Natural killer cell (primary cell): ENCODE measurements around the gene PPP6R1. TPM values are rescaled to one million over a fixed set of nuclear protein-coding genes. Genes with fewer than 3 reads are reported as not detected.

Experiments used
- ATAC-seq, 3 donors: fragments of 150-1000 bp in 2 of 3; fragments of 200-7000 bp in 1 of 3; cut with Tn5 transposase; 1 replicate in 1 of 3; 2 replicates in 2 of 3; pipeline ENCODE4 v1.10.0; 2021; ENCODE audit warnings: mild to moderate bottlenecking in 2 of 3, moderate library complexity in 2 of 3
- DNase-seq, 2 donors: peaks; one replicate each; pipeline versions ENCODE4 v3.0.0 to v3.0.0-alpha.2; 2013 to 2021; ENCODE audit warnings: mixed read lengths in 1 of 2
- H3K27ac ChIP-seq: one replicate; pipeline ENCODE4 v1.5.1; 2013; ENCODE audit warnings: mild to moderate bottlenecking, low read length
- H3K27me3 ChIP-seq: one replicate; pipeline ENCODE4 v1.6.1; 2013; ENCODE audit warnings: low read length; ENCODE audit not compliant: control insufficient read depth, insufficient read depth
- H3K36me3 ChIP-seq: one replicate; pipeline ENCODE4 v1.6.1; 2013; ENCODE audit warnings: low read length; ENCODE audit not compliant: control insufficient read depth, insufficient read depth
- H3K4me1 ChIP-seq: one replicate; pipeline ENCODE4 v1.6.1; 2013; ENCODE audit warnings: low read length; ENCODE audit not compliant: control insufficient read depth, insufficient read depth
- H3K4me3 ChIP-seq: one replicate; pipeline ENCODE4 v1.5.1; 2013; ENCODE audit warnings: low read length
- H3K9me3 ChIP-seq: one replicate; pipeline ENCODE4 v1.6.1; 2013; ENCODE audit warnings: low read length; ENCODE audit not compliant: control insufficient read depth, insufficient read depth
- H3K27ac Mint-ChIP-seq, 2 donors: one replicate each; pipeline ENCODE4 v1.8.0; 2022; ENCODE audit warnings: mild to moderate bottlenecking in 2 of 2, mixed read lengths in 2 of 2, moderate library complexity in 1 of 2
- H3K27me3 Mint-ChIP-seq, 2 donors: one replicate each; pipeline ENCODE4 v1.8.0; 2022; ENCODE audit warnings: low read depth in 2 of 2, mixed read lengths in 2 of 2
- H3K36me3 Mint-ChIP-seq: one replicate; pipeline ENCODE4 v1.8.0; 2022; ENCODE audit warnings: mixed read lengths
- H3K4me1 Mint-ChIP-seq, 2 donors: one replicate each; pipeline ENCODE4 v1.8.0; 2022; ENCODE audit warnings: mixed read lengths in 2 of 2
- H3K4me3 Mint-ChIP-seq: one replicate; pipeline ENCODE4 v1.8.0; 2022; ENCODE audit warnings: mild to moderate bottlenecking, moderate library complexity, mixed read lengths
- H3K9me3 Mint-ChIP-seq, 2 donors: one replicate each; pipeline ENCODE4 v1.8.0; 2022; ENCODE audit warnings: mixed read lengths in 2 of 2
- CTCF ChIP-seq: fragments of 200-600 bp; IDR thresholded peaks from one replicate; pipeline ENCODE4 v1.8.0; 2022; ENCODE audit warnings: antibody characterized with exemption
- WGBS: methylation state at CpG from one replicate; pipeline ENCODE4 v1.1.7; 2013; ENCODE audit warnings: missing lambda C conversion rate; ENCODE audit not compliant: insufficient coverage; 5-methylcytosine and 5-hydroxymethylcytosine counted together
- intact Hi-C: fragments of 100-400 bp; cut with micrococcal nuclease; formaldehyde crosslinking; loops from one replicate; pipeline ENCODE4 v1.14.2; 2022
- total RNA-seq, 4 donors: library from RNA; stranded (reverse); fragments of 120-200 nt in 1 of 4; gene quantifications; one replicate each; pipeline versions ENCODE4 v1.2.3 to v1.2.4, GENCODE V29; 2013 to 2022

The PPP6R1 gene
- total RNA-seq, 3 donors from 2014 or later (not counting 1 experiment from before 2014, with no cell fraction given): 252 to 275 (median 260) TPM

- no peaks in the 10 kb centered on the region for H3K9me3 ChIP-seq
- ATAC-seq: no peak
Measured at GRCh38 chr19:55305983-55306562, 47.3 kb upstream of the PPP6R1 start.

GRCh38 chr19:55305491-55305890 is 46.7 kb upstream of the PPP6R1 start:
- Mint-ChIP-seq H3K27ac (peak overlapping the region in 1 of 2 donors; percentile 29), H3K4me1 (peaks cover 0 to 13% of the 10 kb centered on the region in 2 donors), H3K36me3 (no peaks in the 10 kb centered on the region), H3K27me3 (no peaks in the 10 kb centered on the region), H3K9me3 (no peaks in the 10 kb centered on the region), H3K4me3 (no peak overlapping the region)
- Histone ChIP-seq H3K27ac (no peak overlapping the region), H3K4me3 (no peak overlapping the region), H3K9me3 (no peaks in the 10 kb centered on the region), H3K36me3 (no peaks in the 10 kb centered on the region), H3K4me1 (peaks cover 15% of the 10 kb centered on the region), H3K27me3 (no peaks in the 10 kb centered on the region)
- TF ChIP-seq CTCF: no peak
- DNase-seq (peak; percentile 38 to 74), ATAC-seq (peak; percentile 53 to 69 (median 66))
- 80% methylated on average over 9 of the region's 9 CpGs for WGBS
- intact Hi-C loops: no loop called here

More at GRCh38 chr19:55305983-55306562, 47.3 kb upstream of the PPP6R1 start:
- Histone ChIP-seq H3K4me1 (peaks cover 15% of the 10 kb centered on the region), H3K27me3 (no peaks in the 10 kb centered on the region), H3K27ac (no peak overlapping the region), H3K4me3 (no peak overlapping the region), H3K36me3 (no peaks in the 10 kb centered on the region)
- H3K27ac Mint-ChIP-seq: no peak overlapping the region
- H3K4me3 Mint-ChIP-seq: no peak overlapping the region
- no peaks in the 10 kb centered on the region for H3K9me3 Mint-ChIP-seq
- no peaks in the 10 kb centered on the region for H3K36me3 Mint-ChIP-seq
- 93% methylated on average over 17 of the region's 17 CpGs for WGBS
- no peaks in the 10 kb centered on the region for H3K27me3 Mint-ChIP-seq
- TF ChIP-seq CTCF: no peak
- peaks cover 0 to 12% of the 10 kb centered on the region in 2 donors for H3K4me1 Mint-ChIP-seq
- DNase-seq: no peak
- intact Hi-C loops: no loop called here

- Histone ChIP-seq H3K4me1 (peaks cover 15% of the 10 kb centered on the region), H3K27ac (no peak overlapping the region), H3K9me3 (no peaks in the 10 kb centered on the region), H3K27me3 (no peaks in the 10 kb centered on the region), H3K36me3 (no peaks in the 10 kb centered on the region), H3K4me3 (no peak overlapping the region)
- Mint-ChIP-seq H3K9me3 (no peaks in the 10 kb centered on the region), H3K4me1 (peaks cover 0 to 13% of the 10 kb centered on the region in 2 donors), H3K4me3 (no peak overlapping the region), H3K27me3 (no peaks in the 10 kb centered on the region), H3K36me3 (no peaks in the 10 kb centered on the region), H3K27ac (peak overlapping the region in 1 of 2 donors; percentile 29)
- DNase-seq: no peak
- no peak for ATAC-seq
- no peak for TF ChIP-seq CTCF
- intact Hi-C loops: no loop called here
- 87% methylated on average over 12 of the region's 14 CpGs for WGBS
Measured at GRCh38 chr19:55304980-55305379, 46.2 kb upstream of the PPP6R1 start.
